ENCODE results near the gene GPANK1.

GPANK1 gene

GRCh38 chr6:31661262-31662123 lies 3.3 kb downstream of the GPANK1 start:
- DNase-seq: no peak

- peak; percentile 76 for DNase-seq
Observed at GRCh38 chr6:31660381-31661261, 4.2 kb downstream of the GPANK1 start, which contains the start of gene C6orf47. TSS of gene C6orf47 (minus strand) at chr6:31660778. CDS start at chr6:31659947, 831 bp downstream.

GRCh38 chr6:31659649-31660380 lies 5.0 kb downstream of the GPANK1 start:
- DNase-seq: peak; percentile 36

GRCh38 chr6:31658983-31659648 lies 5.7 kb downstream of the GPANK1 start:
- no peak for DNase-seq

GRCh38 chr6:31658158-31658688 lies 6.6 kb downstream of the GPANK1 start:
- DNase-seq: no peak

GRCh38 chr6:31657406-31658157 lies 7.2 kb downstream of the GPANK1 start:
- no peak for DNase-seq

- DNase-seq: no peak
Observed at GRCh38 chr6:31655349-31656237, 9.2 kb downstream of the GPANK1 start, which contains the start of gene APOM. TSS of gene APOM (plus strand) at chr6:31655894. CDS start at chr6:31655967, 73 bp downstream.

- DNase-seq: no peak
Observed at GRCh38 chr6:31654574-31655348, 10.0 kb downstream of the GPANK1 start.

GRCh38 chr6:31652925-31653724 lies 11.7 kb downstream of the GPANK1 start:
- peak; percentile 91 for DNase-seq

GRCh38 chr6:31651602-31652191 lies 13.1 kb downstream of the GPANK1 start:
- no peak for DNase-seq

- no peak for DNase-seq
Observed at GRCh38 chr6:31645325-31645724, 19.5 kb downstream of the GPANK1 start.

- no peak for DNase-seq
Observed at GRCh38 chr6:31643818-31644454, 20.9 kb downstream of the GPANK1 start.

- DNase-seq: no peak
Observed at GRCh38 chr6:31642798-31643570, 21.8 kb downstream of the GPANK1 start.

- no peak for DNase-seq
Observed at GRCh38 chr6:31641370-31641769, 23.4 kb downstream of the GPANK1 start.

- DNase-seq: no peak
Observed at GRCh38 chr6:31640612-31641011, 24.2 kb downstream of the GPANK1 start.

GRCh38 chr6:31639449-31639861 lies 25.3 kb downstream of the GPANK1 start:
- DNase-seq: no peak

GRCh38 chr6:31639043-31639442 lies 25.8 kb downstream of the GPANK1 start:
- DNase-seq: no peak
